Measurements from ENCODE around the gene RBM47.
"Not testable (repeated sequence)": the region's sequence is repeated elsewhere in the genome, so short reads cannot be mapped to it uniquely, and the experiment has no call there.

The RBM47 gene

GRCh38 chr4:40526741-40527140 lies 102.9 kb downstream of the RBM47 start:
- DNase-seq (ENCODE audit: low read depth in 2 of 2), result no peak

GRCh38 chr4:40525752-40526598 lies 103.7 kb downstream of the RBM47 start:
- no peak for DNase-seq (ENCODE audit: low read depth in 2 of 2)

- DNase-seq (ENCODE audit: low read depth in 2 of 2), result no peak
Measured at GRCh38 chr4:40524366-40525041, 105.2 kb downstream of the RBM47 start.

- no peak for DNase-seq (ENCODE audit: low read depth in 2 of 2)
Measured at GRCh38 chr4:40523581-40523980, 106.1 kb downstream of the RBM47 start.

- no peak for DNase-seq (ENCODE audit: low read depth in 2 of 2)
Measured at GRCh38 chr4:40521957-40522356, 107.7 kb downstream of the RBM47 start.

- DNase-seq (ENCODE audit: low read depth in 2 of 2), result no peak
Measured at GRCh38 chr4:40520533-40520932, 109.1 kb downstream of the RBM47 start.

GRCh38 chr4:40517081-40517480 lies 112.6 kb downstream of the RBM47 start:
- DNase-seq (ENCODE audit: low read depth in 2 of 2), result not testable (repeated sequence)

GRCh38 chr4:40516651-40517050 lies 113.0 kb downstream of the RBM47 start:
- no peak for DNase-seq (ENCODE audit: low read depth in 2 of 2)

GRCh38 chr4:40515398-40516293 lies 114.0 kb downstream of the RBM47 start:
- DNase-seq (ENCODE audit: low read depth in 2 of 2), result peak in 1 of 2 donors; percentile 2

GRCh38 chr4:40515037-40515397 lies 114.6 kb downstream of the RBM47 start:
- DNase-seq (ENCODE audit: low read depth in 2 of 2), result no peak

- DNase-seq (ENCODE audit: low read depth in 2 of 2), result no peak
Measured at GRCh38 chr4:40514497-40514951, 115.1 kb downstream of the RBM47 start.

- no peak for DNase-seq (ENCODE audit: low read depth in 2 of 2)
Measured at GRCh38 chr4:40511036-40511614, 118.5 kb downstream of the RBM47 start.

- DNase-seq (ENCODE audit: low read depth in 2 of 2), result no peak
Measured at GRCh38 chr4:40507977-40508376, 121.7 kb downstream of the RBM47 start.

GRCh38 chr4:40506492-40506891 lies 123.2 kb downstream of the RBM47 start:
- no peak for DNase-seq (ENCODE audit: low read depth in 2 of 2)

GRCh38 chr4:40506066-40506465 lies 123.6 kb downstream of the RBM47 start:
- DNase-seq (ENCODE audit: low read depth in 2 of 2), result no peak

- no peak for DNase-seq (ENCODE audit: low read depth in 2 of 2)
Measured at GRCh38 chr4:40502934-40503333, 126.7 kb downstream of the RBM47 start.

- no peak for DNase-seq (ENCODE audit: low read depth in 2 of 2)
Measured at GRCh38 chr4:40502220-40502619, 127.4 kb downstream of the RBM47 start.

GRCh38 chr4:40500781-40501180 lies 128.9 kb downstream of the RBM47 start:
- DNase-seq (ENCODE audit: low read depth in 2 of 2), result no peak

GRCh38 chr4:40493160-40493559 lies 136.5 kb downstream of the RBM47 start:
- DNase-seq (ENCODE audit: low read depth in 2 of 2), result no peak

GRCh38 chr4:40492691-40493090 lies 137.0 kb downstream of the RBM47 start:
- no peak for DNase-seq (ENCODE audit: low read depth in 2 of 2)

GRCh38 chr4:40490481-40490880 lies 139.2 kb downstream of the RBM47 start:
- no peak for DNase-seq (ENCODE audit: low read depth in 2 of 2)

GRCh38 chr4:40489961-40490360 lies 139.7 kb downstream of the RBM47 start:
- no peak for DNase-seq (ENCODE audit: low read depth in 2 of 2)

Data from stimulated activated CD4-positive, alpha-beta T cell treated with anti-CD3 and anti-CD28 coated beads, Interleukin-4, amount 100 ng/mL, for 48 hours (primary cell).